ENCODE measurements around the gene AMOTL1.

AMOTL1 gene

GRCh38 chr11:94768602-94769541 is 716 bp downstream of the AMOTL1 start:
- DNase-seq (ENCODE audit: low read depth): no peak

DNA sequence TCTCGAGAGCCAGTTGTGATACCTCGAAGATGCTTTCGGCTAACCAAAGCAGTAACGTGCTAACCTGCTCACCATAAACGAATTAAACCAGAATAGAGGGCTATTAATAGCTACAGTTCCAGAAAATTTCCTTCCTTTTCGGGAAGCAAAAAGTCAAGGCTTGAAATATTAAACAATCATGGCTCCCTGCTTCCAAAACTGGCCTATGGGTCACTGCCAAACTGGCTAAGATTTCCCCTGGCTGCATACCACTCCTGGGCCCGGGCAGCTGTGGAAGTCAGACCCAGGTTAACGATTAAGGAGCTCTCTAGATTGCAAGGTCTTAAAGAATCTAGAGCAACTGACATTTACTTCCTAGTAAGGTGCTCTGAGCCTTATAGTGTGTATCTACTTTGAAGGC is 1.7 kb downstream of the AMOTL1 start:
- no peak for DNase-seq (ENCODE audit: low read depth)

DNA sequence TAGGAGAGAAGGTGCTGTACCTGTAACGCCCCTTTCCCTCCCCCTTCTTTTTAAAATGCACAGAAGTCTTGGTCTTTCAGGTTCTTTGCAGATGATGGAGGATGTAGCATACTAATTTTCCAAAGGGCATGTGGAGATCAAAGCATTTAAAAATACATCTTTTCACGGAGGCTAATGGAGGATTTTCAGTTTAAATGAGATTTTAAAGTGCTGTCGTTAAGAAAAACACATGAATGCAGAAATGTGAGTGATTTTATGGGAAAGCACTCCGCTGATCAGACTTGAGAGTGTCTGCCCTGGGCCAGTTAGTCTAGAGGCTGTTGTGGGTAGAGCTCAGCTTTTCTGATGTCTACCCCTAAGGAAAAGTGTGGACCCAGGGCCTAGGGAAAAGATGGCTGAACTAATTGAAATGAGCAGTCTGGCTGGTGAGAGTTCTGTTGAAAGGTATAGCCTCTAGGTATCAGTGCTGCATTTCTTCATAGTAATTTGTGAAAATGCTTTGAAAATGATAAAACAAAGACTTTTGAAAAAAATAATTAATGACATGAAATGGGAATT is 2.5 kb downstream of the AMOTL1 start:
- DNase-seq (ENCODE audit: low read depth): no peak

- no peak for DNase-seq (ENCODE audit: low read depth)
Observed at GRCh38 chr11:94771390-94771789, 3.2 kb downstream of the AMOTL1 start.

GRCh38 chr11:94771951-94772350 is 3.8 kb downstream of the AMOTL1 start:
- no peak for DNase-seq (ENCODE audit: low read depth)

GRCh38 chr11:94773842-94774241 is 5.7 kb downstream of the AMOTL1 start:
- DNase-seq (ENCODE audit: low read depth): no peak

GRCh38 chr11:94774345-94774744 is 6.2 kb downstream of the AMOTL1 start:
- no peak for DNase-seq (ENCODE audit: low read depth)

- no peak for DNase-seq (ENCODE audit: low read depth)
Observed at GRCh38 chr11:94775567-94776327, 7.6 kb downstream of the AMOTL1 start.

GRCh38 chr11:94776351-94777321 is 8.5 kb downstream of the AMOTL1 start:
- peak; percentile 62 for DNase-seq (ENCODE audit: low read depth)

- DNase-seq (ENCODE audit: low read depth): no peak
Observed at GRCh38 chr11:94780432-94780831, 12.3 kb downstream of the AMOTL1 start.

GRCh38 chr11:94781837-94782236 is 13.7 kb downstream of the AMOTL1 start:
- DNase-seq (ENCODE audit: low read depth): no peak

GRCh38 chr11:94782446-94782845 is 14.3 kb downstream of the AMOTL1 start:
- no peak for DNase-seq (ENCODE audit: low read depth)

- no peak for DNase-seq (ENCODE audit: low read depth)
Observed at GRCh38 chr11:94784884-94785283, 16.7 kb downstream of the AMOTL1 start.

DNA sequence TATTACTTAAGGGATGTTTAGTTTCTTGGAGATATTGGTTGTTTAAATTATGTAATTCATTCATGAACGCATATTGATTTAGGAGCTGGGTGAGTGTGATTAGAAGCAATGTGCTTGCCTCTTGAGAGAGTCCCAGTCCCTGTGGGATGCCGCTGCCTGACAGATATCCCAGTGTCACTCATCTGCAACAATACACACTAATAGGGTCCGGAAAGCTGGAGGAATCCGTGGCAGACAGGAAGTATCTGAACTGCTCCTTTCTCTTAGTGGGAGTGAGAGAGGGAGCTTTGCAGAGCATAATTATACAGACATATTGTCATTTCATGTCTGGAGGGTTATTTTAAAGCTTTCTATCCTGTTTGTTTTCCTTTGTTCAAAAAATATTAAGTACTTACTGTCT is 17.4 kb downstream of the AMOTL1 start:
- no peak for DNase-seq (ENCODE audit: low read depth)

DNA sequence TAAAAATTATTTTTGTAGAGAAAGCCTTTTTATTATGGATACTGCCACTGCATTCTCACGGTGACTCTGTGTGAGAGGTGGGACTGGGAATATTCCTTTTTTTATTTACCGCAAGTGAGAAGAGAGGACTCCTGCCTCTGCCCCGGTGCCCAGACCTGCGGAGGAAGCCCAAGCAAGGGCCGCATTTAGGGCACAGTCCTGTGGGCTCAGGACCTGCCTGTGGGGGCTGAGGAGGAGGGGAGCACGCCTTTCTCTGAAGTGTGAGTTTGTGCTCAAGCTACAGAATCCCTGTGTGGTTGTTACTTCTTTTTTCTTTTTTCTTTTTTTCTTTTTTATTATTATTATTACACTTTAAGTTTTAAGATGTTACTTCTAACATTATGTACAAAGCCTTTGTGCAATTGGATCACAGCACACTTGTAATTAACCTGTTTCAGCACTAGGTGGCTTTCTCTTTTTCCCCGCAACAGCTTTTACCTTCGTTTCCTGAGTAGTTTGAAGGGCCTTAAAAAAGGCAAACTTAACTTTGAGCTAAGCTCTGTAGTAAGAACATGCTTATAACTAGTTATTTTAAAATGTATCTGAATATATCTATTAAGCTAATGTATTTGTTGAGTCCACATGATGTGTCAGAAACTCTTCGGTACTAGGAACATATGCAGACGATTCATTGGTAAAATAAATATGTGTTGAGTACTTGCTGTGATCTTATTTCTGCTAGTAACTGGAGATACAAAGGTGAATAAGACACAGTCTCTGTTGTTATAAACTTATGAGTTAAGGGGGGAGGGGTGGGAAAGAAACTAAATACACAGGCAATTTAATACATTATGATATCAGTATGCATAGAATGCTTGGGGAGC is 18.3 kb downstream of the AMOTL1 start:
- no peak for DNase-seq (ENCODE audit: low read depth)

DNA sequence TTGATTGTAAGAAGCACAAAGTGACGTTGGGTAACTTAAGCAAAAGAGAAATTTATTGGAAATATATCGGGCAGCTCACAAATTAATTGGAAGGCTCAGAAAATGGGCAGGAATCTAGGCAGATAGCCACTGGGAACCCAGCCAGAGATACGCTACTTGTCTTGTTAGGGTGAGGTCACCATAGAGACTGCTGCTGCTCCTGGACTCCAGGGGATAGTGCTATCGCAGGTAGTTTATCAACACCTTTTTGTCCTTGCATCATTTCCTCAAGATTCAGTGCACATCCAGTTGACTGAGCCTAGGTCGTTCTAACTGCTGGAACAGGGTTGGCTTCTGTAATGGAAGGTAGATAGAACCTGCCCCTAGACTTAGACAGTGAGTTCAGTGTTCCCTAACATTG is 19.6 kb downstream of the AMOTL1 start:
- DNase-seq (ENCODE audit: low read depth): no peak

- no peak for DNase-seq (ENCODE audit: low read depth)
Observed at GRCh38 chr11:94788396-94788795, 20.2 kb downstream of the AMOTL1 start.

DNA sequence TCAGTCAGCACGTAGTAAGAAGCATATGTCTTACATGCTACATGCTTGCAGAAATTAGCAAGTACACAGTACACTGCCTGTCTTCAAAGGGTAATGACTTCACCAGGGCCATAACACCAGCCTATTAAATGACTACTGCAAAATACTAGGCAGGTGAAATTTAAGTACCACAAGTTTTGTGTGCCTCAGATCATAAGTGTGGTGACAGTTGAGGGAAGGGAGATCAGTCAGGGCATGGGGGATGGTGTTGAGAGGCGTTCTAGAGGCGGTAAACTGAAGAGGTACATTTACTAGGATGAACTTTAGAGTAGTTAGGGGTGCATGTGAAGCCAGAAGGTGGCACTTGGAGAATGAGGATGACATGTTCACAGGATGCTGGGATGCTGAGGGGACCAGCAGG is 22.0 kb downstream of the AMOTL1 start:
- no peak for DNase-seq (ENCODE audit: low read depth)

DNA sequence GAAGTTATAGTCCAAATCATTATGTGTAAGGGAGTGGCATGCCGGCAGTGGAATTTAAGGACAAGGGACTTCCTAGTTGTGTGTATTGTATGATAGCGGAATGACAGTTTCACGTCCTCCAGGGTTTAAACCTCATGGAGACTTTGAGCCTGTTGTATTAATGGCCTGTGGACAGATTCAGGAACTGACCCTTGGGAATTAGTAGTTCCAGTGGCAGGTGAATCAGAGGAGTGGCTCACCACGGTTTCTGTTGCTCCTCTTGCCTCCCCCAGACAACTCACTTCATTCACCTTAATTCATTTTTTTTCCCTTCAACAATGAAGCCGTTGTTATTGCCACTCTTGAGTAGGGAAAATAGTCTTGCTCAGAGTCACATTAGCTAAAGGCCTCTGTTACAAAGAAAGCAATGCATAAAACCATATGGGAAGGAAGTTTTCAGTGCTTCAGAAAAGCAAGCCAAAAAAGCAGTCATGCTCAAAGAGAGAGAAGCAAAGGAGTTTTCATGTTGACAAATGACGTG is 22.6 kb downstream of the AMOTL1 start:
- DNase-seq (ENCODE audit: low read depth): no peak

DNA sequence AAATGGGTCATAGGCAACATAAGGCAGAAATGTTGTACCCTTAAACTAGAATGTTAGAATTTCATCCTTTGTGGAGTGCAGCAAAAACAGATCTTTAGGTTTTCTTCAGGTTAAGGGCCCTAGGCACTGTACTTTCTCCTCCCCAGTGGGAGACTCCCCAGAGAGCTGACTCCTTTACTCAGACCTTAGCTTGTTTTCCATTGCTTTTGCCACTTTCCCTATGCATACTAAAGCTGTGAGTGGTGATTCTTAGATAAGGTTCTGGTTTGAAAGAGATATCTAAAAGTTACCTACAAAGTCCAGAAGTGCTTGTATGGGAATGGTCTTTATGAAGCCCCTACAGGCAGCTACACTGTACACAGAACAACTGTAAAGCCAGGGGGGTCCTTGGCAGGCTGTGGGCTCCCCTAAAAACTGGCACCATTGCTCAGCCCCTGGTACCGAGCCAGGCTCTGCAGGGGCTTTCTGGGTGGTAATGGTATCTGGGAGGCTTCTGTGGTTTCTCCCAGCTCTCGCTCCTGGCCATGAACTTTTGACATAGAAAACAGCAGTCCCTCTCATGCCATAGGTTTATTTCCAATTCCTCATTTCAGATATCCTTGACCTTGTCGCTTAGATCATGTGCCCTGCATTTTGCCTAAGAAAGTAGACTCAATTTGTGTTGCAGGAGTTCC is 23.2 kb downstream of the AMOTL1 start:
- no peak for DNase-seq (ENCODE audit: low read depth)

Data from GM04504 (cell line).